MM.1S (cell line): ENCODE data around the gene ARHGEF11.

Source experiments
- EZH2 ChIP-seq: fragments of 300-600 bp; sonication (generic); optimal IDR thresholded peaks from 2 replicates; pipeline ENCODE3; 2017; ENCODE audit warnings: low read depth, mild to moderate bottlenecking, antibody characterized with exemption, low read length, mixed read lengths
- EZH2phosphoT487 ChIP-seq: fragments of 300-600 bp; sonication (generic); IDR thresholded peaks from 2 replicates; pipeline ENCODE4 v1.6.1; 2018; ENCODE audit warnings: antibody characterized with exemption, low read length
- TF ChIP-seq, protein P1 (sequence below): fragments of 300-600 bp; sonication (generic); IDR thresholded peaks from 2 replicates; pipeline ENCODE4 v1.5.1; 2016; ENCODE audit warnings: antibody characterized with exemption, low read length, mixed read lengths

DNA sequence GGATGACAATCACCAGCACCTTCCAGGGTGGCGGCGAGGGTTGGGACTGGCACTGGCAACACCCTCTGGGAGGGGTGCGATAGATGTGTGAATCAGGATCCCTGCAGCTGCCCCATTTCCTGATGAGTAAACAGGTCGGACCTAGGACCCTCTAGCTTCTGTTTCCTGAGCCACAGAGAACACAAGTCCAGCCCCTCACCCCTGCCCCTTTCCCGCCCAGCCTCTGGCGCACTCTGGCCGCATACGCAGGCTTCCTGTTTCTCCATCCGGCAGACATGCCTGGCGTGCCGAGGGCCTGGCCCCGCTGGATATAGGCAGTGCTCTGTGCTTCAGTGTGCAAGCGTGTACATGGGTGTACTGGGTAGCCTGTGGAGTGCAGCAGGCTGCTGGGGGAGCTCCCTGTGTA is 147.4 kb downstream of the ARHGEF11 start:
- TF ChIP-seq, protein P1, sequence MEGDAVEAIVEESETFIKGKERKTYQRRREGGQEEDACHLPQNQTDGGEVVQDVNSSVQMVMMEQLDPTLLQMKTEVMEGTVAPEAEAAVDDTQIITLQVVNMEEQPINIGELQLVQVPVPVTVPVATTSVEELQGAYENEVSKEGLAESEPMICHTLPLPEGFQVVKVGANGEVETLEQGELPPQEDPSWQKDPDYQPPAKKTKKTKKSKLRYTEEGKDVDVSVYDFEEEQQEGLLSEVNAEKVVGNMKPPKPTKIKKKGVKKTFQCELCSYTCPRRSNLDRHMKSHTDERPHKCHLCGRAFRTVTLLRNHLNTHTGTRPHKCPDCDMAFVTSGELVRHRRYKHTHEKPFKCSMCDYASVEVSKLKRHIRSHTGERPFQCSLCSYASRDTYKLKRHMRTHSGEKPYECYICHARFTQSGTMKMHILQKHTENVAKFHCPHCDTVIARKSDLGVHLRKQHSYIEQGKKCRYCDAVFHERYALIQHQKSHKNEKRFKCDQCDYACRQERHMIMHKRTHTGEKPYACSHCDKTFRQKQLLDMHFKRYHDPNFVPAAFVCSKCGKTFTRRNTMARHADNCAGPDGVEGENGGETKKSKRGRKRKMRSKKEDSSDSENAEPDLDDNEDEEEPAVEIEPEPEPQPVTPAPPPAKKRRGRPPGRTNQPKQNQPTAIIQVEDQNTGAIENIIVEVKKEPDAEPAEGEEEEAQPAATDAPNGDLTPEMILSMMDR, result no peak
- no peak for TF ChIP-seq EZH2phosphoT487
- no peak for TF ChIP-seq EZH2
